SK-N-MC (cell line): ENCODE results near the gene ZBTB2.

ENCODE experiments used
- EZH2 ChIP-seq: fragments of 200-600 bp; sonication (generic); IDR thresholded peaks from one replicate; pipeline ENCODE4 v1.6.1; 2017; ENCODE audit warnings: antibody characterized with exemption
- POLR2AphosphoS5 ChIP-seq: IDR thresholded peaks from 2 replicates; pipeline ENCODE4 v1.6.1; 2012; ENCODE audit warnings: mild to moderate bottlenecking, low read depth, low read length, borderline replicate concordance

DNA sequence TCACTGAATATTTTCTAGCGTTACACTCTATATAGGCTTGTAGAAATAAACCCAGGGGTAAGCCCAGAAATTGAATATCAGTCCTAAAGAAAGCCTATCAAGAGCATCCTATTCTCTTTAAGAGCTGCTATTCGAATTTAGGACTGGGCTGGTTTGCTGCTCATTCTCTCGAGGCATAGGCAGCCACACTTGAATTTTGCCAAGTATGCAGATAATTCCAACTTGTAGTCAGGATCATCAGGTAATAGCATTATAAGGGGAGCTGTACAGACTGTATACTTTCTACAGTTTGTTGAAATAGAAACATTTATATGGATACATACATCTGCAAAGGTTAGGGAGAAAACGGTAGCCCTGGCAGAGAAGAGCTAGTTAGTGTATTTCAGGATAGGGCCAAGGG, 2.1 kb upstream of the ZBTB2 start:
- TF ChIP-seq POLR2AphosphoS5 (no peak), EZH2 (no peak)
